K562 (cell line): Measurements from ENCODE around the gene XPO1. TPM values are rescaled to one million over a fixed set of nuclear protein-coding genes. Genes with fewer than 3 reads are reported as not detected.
A peak's percentile ranks its signal among the peaks of the same experiment; 100 is the strongest.

ENCODE experiments used
- ATAC-seq: fragments of 200-7000 bp; cut with Tn5 transposase; 3 replicates; pipeline ENCODE4 v1.9.1; 2020; ENCODE audit warnings: moderate library complexity
- BruUV-seq: library from RNA; stranded (reverse); fragments of 400-500 nt; replicated peaks from 2 replicates; lab custom pipeline; 2021; lab: Mats Ljungman, UMichigan
- CTCF ChIA-PET: fragments of 300-600 bp; formaldehyde crosslinking; extraction: SDS; loops from one replicate; lab custom pipeline; 2021; ENCODE audit warnings: low intra/inter-chr PET ratio; lab: Yijun Ruan, JAX
- POLR2A ChIA-PET: fragments of 300-600, 350-650 bp; sonication (Branson Sonifier 250); formaldehyde crosslinking; extraction: SDS; loops from one replicate; lab custom pipeline; 2021; ENCODE audit warnings: antibody characterized with exemption, inconsistent platforms; lab: Yijun Ruan, JAX
- DNase-seq, 4 experiments: peaks; one replicate each; pipeline versions ENCODE4 v3.0.0 to v3.0.0-alpha.2; 2011 to 2018; ENCODE audit warnings: low spot score in 3 of 4, mixed read lengths in 3 of 4; ENCODE audit errors: extremely low read depth in 1 of 4
- FAIRE-seq: peaks from 2 replicates; lab custom pipeline; 2011; peaks lifted over from hg19 to GRCh38; lab: Jason Lieb, UNC
- H2AFZ ChIP-seq: 2 replicates; pipeline ENCODE4 v1.6.0; 2011; ENCODE audit warnings: low read depth, low read length, control low read depth, inconsistent platforms
- H3K27ac ChIP-seq: fragments of 200-600 bp; 3 replicates; pipeline ENCODE4 v1.8.0; 2011; ENCODE audit warnings: low read depth, mild to moderate bottlenecking, control low read depth, inconsistent platforms, low read length, moderate library complexity, mixed read lengths; ENCODE audit errors: extremely low read depth
- H3K27me3 ChIP-seq, 2 experiments: fragments of 300-600 bp in 1 of 2; 2 replicates in 1 of 2; 3 replicates in 1 of 2; pipeline versions ENCODE4 v1.6.0 to v1.8.0; 2011; ENCODE audit warnings: inconsistent platforms in 2 of 2, low read length in 2 of 2, mild to moderate bottlenecking in 1 of 2, mixed read lengths in 1 of 2, moderate library complexity in 1 of 2; ENCODE audit not compliant: control insufficient read depth in 2 of 2, insufficient read depth in 2 of 2
- H3K36me3 ChIP-seq: fragments of 300-600 bp; 3 replicates; pipeline ENCODE4 v1.8.0; 2011; ENCODE audit warnings: mild to moderate bottlenecking, low read length, inconsistent platforms; ENCODE audit not compliant: control insufficient read depth, insufficient read depth
- H3K4me1 ChIP-seq, 2 experiments: fragments of 200-600 bp in 1 of 2; replicated peaks in 1 of 2; 2 replicates in 1 of 2; 3 replicates in 1 of 2; pipeline versions ENCODE4 v1.5.1 to v1.8.0; 2011; ENCODE audit warnings: inconsistent platforms in 2 of 2, low read length in 2 of 2, mild to moderate bottlenecking in 1 of 2, mixed read lengths in 1 of 2, moderate library complexity in 1 of 2; ENCODE audit not compliant: control insufficient read depth in 2 of 2, insufficient read depth in 2 of 2
- H3K4me2 ChIP-seq: 2 replicates; pipeline ENCODE4 v1.6.1; 2011; ENCODE audit warnings: low read length, control low read depth, inconsistent platforms, mixed read lengths; ENCODE audit not compliant: insufficient read depth
- H3K4me3 ChIP-seq: fragments of 200-600 bp; sonication (generic), shearing (Covaris generic); 2 replicates; pipeline ENCODE4 v1.5.1; 2016; ENCODE audit warnings: control low read depth, inconsistent platforms
- H3K79me2 ChIP-seq: fragments of 200-600 bp; 3 replicates; pipeline ENCODE4 v1.8.0; 2011; ENCODE audit warnings: low read length, inconsistent platforms; ENCODE audit not compliant: control insufficient read depth, insufficient read depth
- H3K9ac ChIP-seq, 2 experiments: 2 replicates each; pipeline versions ENCODE4 v1.6.0 to v1.6.1; 2011; ENCODE audit warnings: low read depth in 2 of 2, low read length in 2 of 2, control low read depth in 1 of 2, inconsistent platforms in 1 of 2, mild to moderate bottlenecking in 1 of 2, mixed read lengths in 1 of 2; ENCODE audit not compliant: insufficient read depth in 1 of 2
- H3K9me1 ChIP-seq: one replicate; pipeline ENCODE4 v1.6.0; 2011; ENCODE audit warnings: inconsistent platforms, mild to moderate bottlenecking, low read length, moderate library complexity; ENCODE audit not compliant: control insufficient read depth, insufficient read depth
- H3K9me3 ChIP-seq: replicated peaks from 2 replicates; pipeline ENCODE4 v1.5.1; 2011; ENCODE audit warnings: low read depth, low read length, inconsistent platforms; ENCODE audit not compliant: control insufficient read depth, insufficient read depth
- H4K20me1 ChIP-seq: replicated peaks from 2 replicates; pipeline ENCODE4 v1.6.1; 2011; ENCODE audit warnings: low read length, inconsistent platforms, mixed read lengths; ENCODE audit not compliant: control insufficient read depth, insufficient read depth
- NFIC ChIP-seq: fragments of 450-650 bp; IDR thresholded peaks from 2 replicates; pipeline ENCODE4 v1.6.1; 2017; ENCODE audit warnings: mild to moderate bottlenecking, inconsistent platforms
- WGBS: fragments of 100-300 bp; shearing (Covaris generic); methylation state at CpG from one replicate; pipeline ENCODE4 v1.1.6; 2016; ENCODE audit warnings: low coverage, mixed read lengths; ENCODE audit not compliant: insufficient coverage; ENCODE audit errors: missing lambda C conversion rate; 5-methylcytosine and 5-hydroxymethylcytosine counted together
- in situ Hi-C: fragments of 300-500 bp; cut with MboI; formaldehyde crosslinking; loops from 4 replicates; pipeline ENCODE4 v1.15.0; 2018; ENCODE audit warnings: inconsistent platforms, mixed read lengths
- intact Hi-C: fragments of 100-400 bp; cut with micrococcal nuclease; formaldehyde crosslinking; loops from 2 replicates; pipeline ENCODE4 v1.14.2; 2022
- polyA plus RNA-seq, 8 experiments: library from polyadenylated mRNA; depleted of rRNA in 4 of 8; stranded (reverse) in 5 of 8; unstranded in 3 of 8; fragments of >200 nt; fragmentation: Nextera tagmentation in 2 of 8; fragmentation: Illumina TruSeq in 1 of 8; extraction: Ambion mirVana in 2 of 8; extraction: Trizol in 1 of 8; gene quantifications; 2 replicates each; pipeline versions ENCODE4 v1.2.1 to v1.2.3, GENCODE V29; 2011 to 2014; ENCODE audit warnings: inconsistent platforms in 1 of 8, missing spikeins in 1 of 8
- total RNA-seq, 7 experiments: library from RNA; depleted of rRNA in 6 of 7; stranded (reverse); fragments of >200 nt in 6 of 7; fragmentation: Illumina TruSeq in 2 of 7; extraction: Trizol in 2 of 7; gene quantifications; 2 replicates each; pipeline versions ENCODE4 v1.2.1 to v1.2.3, GENCODE V29; 2011 to 2021; ENCODE audit warnings: low replicate concordance in 1 of 7
- TF ChIP-seq, protein P1 (sequence below), 3 experiments: fragments of 200-800 bp in 1 of 3; fragments of 250-450 bp in 1 of 3; fragments of 450-650 bp in 1 of 3; sonication (Bioruptor Pico) in 1 of 3; sonication (Bioruptor generic) in 1 of 3; formaldehyde crosslinking in 1 of 3; IDR thresholded peaks; 2 replicates each; pipeline versions ENCODE4 v1.6.1 to v1.8.0; 2016 to 2022; ENCODE audit warnings: mild to moderate bottlenecking in 2 of 3, missing genetic modification characterization in 2 of 3, missing compliant biosample characterization in 1 of 3, moderate library complexity in 1 of 3

Gene XPO1
- total and polyA plus RNA-seq, 9 of the 15 experiments (the other 6 are each of a cell fraction or from before 2014, with no cell fraction given) = 86.2 to 307 (median 216) TPM

DNA sequence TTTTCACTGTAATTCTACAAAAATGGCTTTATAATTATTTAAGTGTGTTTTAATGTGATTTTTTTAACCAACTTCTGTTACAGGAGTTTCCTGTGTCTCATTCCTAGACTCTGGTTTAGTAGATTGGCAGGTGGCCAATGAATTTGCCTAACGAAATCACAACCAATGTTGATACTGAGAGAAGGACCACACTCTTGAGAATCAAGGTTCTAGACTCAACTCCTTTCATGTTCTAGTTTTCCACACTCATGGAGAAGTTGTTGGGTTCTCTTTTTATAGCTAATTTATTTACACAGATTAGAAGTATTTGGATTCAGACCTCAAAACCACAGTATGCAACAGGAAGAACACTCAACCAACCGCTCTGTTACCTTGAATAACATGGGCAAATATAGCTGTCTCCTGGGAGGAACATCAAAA lies 44.6 kb downstream of the XPO1 start:
- no peaks in the 10 kb centered on the region for H3K4me1 ChIP-seq
- no peaks in the 10 kb centered on the region for H3K27me3 ChIP-seq
- H3K9me3 ChIP-seq = no peaks in the 10 kb centered on the region
- ATAC-seq = no peak
- TF ChIP-seq, protein P1, sequence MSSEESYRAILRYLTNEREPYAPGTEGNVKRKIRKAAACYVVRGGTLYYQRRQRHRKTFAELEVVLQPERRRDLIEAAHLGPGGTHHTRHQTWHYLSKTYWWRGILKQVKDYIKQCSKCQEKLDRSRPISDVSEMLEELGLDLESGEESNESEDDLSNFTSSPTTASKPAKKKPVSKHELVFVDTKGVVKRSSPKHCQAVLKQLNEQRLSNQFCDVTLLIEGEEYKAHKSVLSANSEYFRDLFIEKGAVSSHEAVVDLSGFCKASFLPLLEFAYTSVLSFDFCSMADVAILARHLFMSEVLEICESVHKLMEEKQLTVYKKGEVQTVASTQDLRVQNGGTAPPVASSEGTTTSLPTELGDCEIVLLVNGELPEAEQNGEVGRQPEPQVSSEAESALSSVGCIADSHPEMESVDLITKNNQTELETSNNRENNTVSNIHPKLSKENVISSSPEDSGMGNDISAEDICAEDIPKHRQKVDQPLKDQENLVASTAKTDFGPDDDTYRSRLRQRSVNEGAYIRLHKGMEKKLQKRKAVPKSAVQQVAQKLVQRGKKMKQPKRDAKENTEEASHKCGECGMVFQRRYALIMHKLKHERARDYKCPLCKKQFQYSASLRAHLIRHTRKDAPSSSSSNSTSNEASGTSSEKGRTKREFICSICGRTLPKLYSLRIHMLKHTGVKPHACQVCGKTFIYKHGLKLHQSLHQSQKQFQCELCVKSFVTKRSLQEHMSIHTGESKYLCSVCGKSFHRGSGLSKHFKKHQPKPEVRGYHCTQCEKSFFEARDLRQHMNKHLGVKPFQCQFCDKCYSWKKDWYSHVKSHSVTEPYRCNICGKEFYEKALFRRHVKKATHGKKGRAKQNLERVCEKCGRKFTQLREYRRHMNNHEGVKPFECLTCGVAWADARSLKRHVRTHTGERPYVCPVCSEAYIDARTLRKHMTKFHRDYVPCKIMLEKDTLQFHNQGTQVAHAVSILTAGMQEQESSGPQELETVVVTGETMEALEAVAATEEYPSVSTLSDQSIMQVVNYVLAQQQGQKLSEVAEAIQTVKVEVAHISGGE (CRISPR knock-in tag; IDR thresholded peaks at IDR 0.05) = no peak
- TF ChIP-seq NFIC = peak; percentile 79
- no TSS peak for BruUV-seq
- CTCF ChIA-PET = no interaction called here
- POLR2A ChIA-PET = no interaction called here
- H3K9ac ChIP-seq = no peak overlapping the region
- DNase-seq = no peak
- intact Hi-C loops (no loop called here), in situ Hi-C loops (no loop called here)
- H3K9me1 ChIP-seq = no peaks in the 10 kb centered on the region
- WGBS = 94% methylated on average over 2 of the region's 2 CpGs
- no peak overlapping the region for H3K4me2 ChIP-seq
- peaks cover 30% of the 10 kb centered on the region for H3K79me2 ChIP-seq
- no peaks in the 10 kb centered on the region for H4K20me1 ChIP-seq
- H3K27ac ChIP-seq = no peak overlapping the region
- no peak for FAIRE-seq
- no peak overlapping the region for H3K4me3 ChIP-seq
- H2AFZ ChIP-seq = no peak overlapping the region
- peaks cover 96% of the 10 kb centered on the region for H3K36me3 ChIP-seq
